Inflammatory macrophage treated with lipopolysaccharide for 1 hour (primary cell): ENCODE results near the gene TPRG1.

Experiments used
- DNase-seq, 2 donors: peaks; one replicate each; pipeline ENCODE4 v3.0.0-alpha.2; 2020 to 2022

Gene TPRG1

GRCh38 chr3:189166321-189166720, 5.5 kb upstream of the TPRG1 start:
- DNase-seq: no peak

GRCh38 chr3:189167027-189167766, 4.6 kb upstream of the TPRG1 start:
- DNase-seq: no peak

- no peak for DNase-seq
Observed at GRCh38 chr3:189168711-189169110, 3.1 kb upstream of the TPRG1 start.

- no peak for DNase-seq
Observed at GRCh38 chr3:189169728-189170127, 2.0 kb upstream of the TPRG1 start.

- no peak for DNase-seq
Observed at GRCh38 chr3:189170559-189170958, 1.2 kb upstream of the TPRG1 start.

DNA sequence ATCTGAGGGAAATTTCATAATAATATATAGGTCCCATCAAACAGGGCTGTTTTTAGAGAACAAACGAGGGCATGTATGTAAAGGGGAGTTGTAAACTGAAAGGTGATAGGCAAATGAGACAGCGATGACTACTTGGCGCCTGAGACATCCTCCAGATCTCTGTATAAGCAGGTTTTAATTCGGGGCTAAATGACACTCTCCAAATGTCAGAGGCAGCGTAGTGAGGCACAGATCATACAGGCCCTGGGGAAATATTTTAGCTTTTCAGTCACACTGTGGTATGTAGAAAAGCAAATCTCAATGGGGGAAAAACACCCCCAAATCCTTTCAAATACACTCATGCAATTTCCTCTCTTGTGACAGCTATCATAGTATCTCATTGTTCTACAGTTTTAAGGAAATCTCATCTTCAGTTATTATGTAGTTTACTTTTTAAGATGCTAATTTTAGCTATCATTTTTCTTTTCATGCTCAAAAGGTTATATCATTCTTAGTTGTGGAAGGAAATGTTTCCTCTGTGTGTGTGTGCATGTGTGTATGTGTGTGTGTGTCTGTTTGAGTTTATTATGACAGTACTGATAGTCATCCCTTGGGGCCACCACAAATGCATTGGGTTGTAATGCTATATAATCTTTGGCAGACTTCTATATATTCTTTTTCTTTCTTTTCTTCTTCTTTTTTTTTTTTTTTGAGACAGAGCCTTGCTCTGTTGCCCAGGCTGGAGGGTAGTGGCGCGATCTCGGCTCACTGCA, 1.1 kb downstream of the TPRG1 start:
- DNase-seq: no peak

- DNase-seq: no peak
Observed at GRCh38 chr3:189184566-189184965, 12.8 kb downstream of the TPRG1 start.

DNA sequence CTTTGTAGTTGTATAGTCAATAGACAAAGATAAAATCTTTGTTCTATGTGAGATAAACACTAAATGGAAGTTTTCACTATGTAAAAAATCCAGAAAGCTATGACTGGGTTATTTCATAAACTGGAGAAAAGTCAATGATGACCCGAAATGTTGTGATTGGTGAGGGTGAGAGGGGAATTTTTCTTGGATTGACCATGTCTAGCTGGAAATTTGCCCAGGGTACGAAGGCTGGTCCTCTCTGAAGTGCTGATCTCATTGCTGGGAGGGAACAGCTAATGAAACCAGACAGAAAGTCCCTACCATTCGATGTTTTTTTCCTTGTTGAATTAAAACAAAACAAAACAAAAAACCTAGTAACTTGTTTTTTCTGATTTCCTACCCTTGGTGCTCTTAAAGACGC, 14.3 kb downstream of the TPRG1 start:
- peak; percentile 45 to 80 for DNase-seq

DNA sequence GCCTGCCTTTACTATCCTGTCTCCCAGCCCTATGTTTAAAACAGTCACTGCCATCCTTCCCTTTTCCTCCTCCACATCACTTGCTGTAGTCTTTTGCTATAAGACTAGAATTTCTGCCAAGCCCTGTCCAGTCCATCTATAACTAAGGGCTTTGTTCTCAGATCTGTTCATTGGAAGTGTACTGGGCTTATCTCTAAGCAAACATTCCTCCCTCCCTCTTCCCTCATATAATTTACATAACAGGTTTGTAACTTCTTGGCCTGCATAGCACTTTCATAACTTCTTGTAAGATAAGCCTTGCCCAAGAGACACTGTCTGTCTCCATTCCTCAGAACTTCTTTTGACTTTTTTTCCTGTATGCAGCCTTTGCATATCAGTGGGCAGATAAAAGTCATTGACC, 16.7 kb downstream of the TPRG1 start:
- DNase-seq: no peak

GRCh38 chr3:189192725-189193124, 21.0 kb downstream of the TPRG1 start:
- DNase-seq: no peak

GRCh38 chr3:189195302-189195701, 23.5 kb downstream of the TPRG1 start:
- DNase-seq: no peak

DNA sequence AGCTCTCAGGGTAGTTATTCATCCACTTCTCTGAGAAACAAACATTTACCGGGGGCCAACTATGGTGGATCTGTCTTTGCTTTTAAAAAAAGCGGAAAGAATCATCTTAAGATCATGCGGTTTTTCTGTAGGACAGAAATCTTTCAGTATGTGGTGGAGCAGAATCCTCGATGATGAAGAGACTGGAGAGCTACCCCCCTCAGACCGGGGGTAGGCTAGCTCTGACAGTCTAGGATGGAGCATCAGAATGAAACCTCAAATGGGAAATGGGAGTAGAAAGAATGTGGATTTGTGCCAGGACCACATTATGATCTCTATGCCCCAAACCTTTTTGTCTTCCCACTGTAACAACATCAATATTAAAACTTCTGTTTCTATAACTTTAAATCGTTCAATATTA, 30.3 kb downstream of the TPRG1 start:
- DNase-seq: no peak

DNA sequence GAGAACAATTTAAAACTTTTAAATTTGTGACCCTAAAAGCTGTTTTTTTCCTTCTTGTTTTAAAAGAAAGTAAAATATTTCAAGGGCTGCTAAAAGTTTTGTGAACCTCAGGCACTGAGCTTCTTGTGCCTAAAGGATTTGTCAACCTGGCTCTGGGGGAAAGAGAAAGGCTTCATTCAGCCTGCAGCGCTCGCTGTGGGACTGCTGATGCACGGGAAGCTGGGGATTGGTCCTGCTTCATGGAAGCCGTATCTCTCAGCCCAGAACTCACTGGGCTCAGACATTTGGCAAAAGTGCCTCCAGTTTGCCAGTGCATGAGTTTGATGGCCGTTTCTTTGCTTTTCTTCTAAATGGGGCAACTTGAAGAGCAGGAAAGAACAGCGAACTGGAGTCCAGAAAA, 30.8 kb downstream of the TPRG1 start:
- DNase-seq: no peak

DNA sequence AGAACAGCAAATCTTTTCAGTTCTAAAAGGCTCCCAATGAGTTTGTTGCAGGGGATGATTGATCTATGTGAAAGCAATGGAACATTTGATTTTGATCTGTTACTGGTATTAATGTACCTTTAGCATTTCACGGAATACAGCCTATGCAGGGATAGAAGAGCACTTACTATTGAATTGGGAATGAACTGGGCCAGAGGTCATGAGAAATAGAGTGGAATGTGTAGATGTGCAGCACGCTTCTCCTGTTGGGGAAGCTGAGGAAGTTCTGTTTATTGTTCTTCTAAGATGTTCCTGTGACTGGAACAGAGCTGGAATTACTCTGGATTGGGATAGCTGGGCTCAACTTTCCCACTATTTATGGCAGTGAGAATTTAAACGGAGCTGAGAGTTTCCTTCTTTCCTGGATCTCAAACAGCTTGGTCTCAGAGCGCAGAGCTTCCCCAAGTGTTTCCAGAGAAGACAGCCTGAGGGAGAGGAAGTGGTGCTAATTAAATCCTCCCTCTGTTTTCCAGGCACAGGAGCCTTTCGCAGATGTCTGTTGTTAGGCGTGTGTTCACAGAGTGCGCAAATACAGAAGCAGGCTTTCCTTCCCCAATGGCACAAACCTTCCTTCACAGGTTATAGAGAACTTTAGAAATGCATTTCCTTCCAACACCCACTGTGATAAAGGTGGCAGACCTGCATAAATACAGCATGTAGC, 32.5 kb downstream of the TPRG1 start:
- DNase-seq: no peak

DNA sequence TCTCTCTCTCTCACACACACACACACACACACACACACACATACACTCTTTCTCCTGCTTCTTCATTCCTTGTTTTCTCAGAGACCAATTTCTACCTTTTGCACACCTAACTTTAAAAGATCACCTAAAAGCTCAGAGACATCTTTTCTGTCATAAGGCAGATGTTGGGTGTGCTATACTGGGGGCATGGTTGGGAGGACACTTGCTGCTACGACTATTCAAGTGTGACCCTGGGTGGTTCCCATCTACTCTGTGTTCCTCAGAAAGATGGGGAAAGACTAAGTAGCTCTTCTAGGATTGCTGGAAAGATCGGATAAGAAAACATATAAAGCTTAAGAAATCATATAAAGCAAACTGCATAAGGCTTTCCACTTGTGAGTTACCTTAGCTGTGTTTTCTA, 33.2 kb downstream of the TPRG1 start:
- DNase-seq: no peak

DNA sequence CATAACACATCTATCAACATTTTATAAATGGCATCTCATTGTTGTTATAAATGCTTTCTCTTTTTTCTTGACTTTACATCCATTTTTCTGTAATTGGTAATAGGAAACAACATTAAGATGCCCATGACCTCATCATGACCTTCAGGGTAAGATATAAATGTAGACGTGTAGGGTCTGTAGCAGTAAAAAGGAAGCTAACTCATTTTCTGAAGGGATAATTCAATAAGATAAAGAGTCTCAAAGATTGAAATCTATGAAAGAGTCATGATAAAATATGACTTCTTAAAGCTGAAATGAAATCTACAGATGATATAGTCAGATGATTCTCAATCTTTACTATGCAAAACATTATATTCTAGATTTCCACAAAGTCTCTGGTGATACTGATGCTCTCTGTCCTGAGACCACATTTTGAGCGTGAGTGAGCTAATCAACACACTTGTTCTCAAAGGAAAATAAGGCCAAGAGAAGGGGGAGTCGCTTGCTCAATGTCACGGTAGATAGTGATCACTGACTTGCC, 38.5 kb downstream of the TPRG1 start:
- no peak for DNase-seq

DNA sequence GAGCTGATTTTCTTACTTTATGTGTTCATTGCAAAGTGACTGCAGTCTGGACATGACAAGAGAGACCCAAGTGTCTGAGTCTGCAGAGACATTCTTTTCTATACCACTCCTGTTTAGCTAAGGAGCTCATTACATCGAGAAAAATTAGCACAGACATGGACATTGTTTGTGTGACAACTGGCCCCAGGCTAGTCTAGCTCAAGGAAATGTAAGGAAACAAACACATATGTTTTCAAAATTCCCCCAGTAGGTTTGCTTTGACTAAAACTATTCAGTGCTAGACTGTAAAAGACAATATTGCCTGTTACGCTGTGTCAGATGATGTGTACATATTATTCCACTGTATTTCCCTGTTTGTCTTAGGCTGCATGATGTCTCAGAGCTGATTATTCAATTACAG, 40.9 kb downstream of the TPRG1 start:
- no peak for DNase-seq

DNA sequence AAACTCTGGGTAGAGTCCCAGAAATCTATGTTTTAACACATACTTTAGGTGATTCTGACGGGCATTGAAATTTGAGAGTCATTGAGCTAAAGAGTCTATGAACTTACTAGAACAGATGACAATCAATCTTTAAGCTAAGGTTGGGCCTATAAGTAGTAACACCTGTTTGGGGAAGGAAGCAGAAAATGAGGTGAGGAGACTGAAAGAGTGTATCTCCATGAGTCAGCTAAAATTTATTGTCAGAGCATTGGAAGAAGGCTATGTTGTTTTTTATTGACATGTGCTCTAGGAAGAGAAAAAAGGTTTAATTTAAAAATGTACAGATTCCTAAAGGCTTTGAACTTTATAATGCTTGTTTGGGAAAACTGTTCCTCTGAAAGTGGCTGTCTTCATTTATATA, 42.9 kb downstream of the TPRG1 start:
- DNase-seq: no peak

DNA sequence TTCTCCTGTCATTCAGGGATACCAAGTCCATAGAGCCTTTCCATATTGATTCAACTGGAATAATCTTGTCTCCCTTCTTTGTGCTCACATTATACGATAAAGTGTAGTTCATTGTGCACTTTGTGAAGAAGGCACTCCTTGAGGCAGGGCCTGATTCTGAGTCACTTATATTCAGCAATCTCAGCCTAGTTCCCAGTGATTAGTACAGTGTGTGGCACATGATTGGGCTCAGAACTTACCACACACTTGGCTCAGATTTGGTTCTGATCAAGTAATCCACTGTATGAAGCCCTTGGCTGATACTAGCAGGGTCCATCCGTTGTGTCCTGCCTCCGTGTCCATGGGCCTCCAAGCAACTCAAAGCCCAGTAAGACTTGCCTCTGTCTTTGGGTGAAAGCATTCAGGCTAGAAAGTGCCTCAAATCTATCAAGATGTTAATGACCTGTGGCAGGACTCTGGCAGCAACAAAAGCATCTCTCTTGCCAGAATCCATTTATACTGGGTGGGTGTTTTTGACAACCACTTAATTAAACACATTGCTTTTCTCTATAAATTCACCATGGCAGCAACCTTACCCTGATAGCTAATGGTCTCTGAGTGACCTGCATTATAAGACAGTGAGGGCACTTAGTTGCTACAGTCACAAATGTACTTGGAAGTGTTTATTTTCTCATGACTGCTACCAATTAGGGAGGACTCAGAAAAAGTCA, 51.3 kb downstream of the TPRG1 start:
- no peak for DNase-seq

- DNase-seq: no peak
Observed at GRCh38 chr3:189225431-189225830, 53.7 kb downstream of the TPRG1 start.

DNA sequence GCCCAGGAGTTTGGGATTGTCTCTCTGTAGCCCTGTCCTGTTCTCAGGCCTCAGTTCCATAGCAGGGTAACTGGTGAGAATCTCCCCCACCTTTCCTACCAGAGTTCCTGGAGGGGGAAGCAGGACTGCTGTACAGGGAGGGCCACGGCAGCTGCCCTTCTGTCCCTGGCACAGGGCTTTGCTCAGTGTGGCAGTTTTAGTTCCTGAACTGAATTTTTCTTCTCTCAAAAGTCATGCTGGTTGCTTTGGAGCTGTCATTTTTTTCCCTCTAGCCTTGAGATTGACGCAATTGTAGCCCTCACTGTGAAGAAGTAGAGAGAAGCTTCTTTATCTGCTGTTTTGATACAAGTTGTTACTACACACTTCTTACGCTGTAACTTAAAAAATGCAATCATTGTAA, 55.5 kb downstream of the TPRG1 start:
- DNase-seq: no peak

- peak; percentile 24 to 41 for DNase-seq
Observed at GRCh38 chr3:189229196-189229828, 57.5 kb downstream of the TPRG1 start.

DNA sequence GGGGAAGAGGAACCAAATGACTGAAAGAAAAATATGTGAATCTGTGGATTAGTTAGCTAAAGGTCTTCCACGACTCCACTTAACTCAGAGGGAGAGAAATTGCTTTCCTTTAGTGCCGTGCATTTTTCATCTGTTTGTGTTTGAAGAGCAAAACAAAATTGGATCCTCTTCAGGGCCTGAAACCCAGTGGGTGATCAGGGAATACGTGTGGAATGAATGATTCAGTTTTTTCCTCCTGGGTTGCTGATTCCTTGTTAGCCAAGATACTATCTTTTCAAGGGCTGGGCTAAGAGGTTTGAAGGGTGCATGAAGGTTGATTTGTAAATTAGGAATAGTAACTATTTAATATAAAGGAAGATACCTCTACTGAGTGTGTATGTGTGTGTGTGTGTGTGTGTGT, 61.0 kb downstream of the TPRG1 start:
- no peak for DNase-seq
